HG02970 (cell line): Measurements from ENCODE around the gene CSPG4.

ENCODE experiments used
- ATAC-seq: cut with Tn5 transposase; IDR thresholded peaks from one replicate; pipeline ENCODE4 v1.9.1; 2021; ENCODE audit warnings: mild to moderate bottlenecking, moderate library complexity, moderate number of reproducible peaks; ENCODE audit not compliant: unreplicated experiment, low FRiP score

Gene CSPG4

DNA sequence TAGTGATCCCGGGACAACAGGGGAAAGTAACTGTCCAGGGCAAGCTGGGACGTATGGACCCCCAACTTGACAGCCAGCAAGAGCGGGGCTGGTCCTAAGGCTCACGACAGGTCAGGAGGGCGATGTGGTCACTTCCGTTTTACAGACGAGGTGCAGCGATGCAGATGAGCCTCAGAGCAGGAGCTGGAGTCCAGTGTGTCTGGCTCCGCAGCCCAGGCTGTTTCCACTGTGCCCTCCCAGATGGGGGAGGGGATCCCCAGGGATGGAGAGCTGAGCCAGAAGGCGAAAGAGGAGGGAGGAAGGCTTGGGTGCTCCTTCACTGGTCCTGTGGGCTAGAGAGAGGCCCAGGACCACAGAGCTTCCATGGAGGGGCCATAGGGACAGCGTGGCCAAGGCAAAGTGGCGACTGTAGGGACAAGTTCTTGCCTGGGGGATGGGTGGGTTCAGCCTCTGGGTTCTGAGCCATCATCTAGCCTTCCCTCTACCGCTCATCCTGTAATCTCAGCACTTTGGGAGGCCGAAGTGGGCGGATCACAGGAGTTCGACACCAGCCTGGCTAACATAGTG, 59.2 kb downstream of the CSPG4 start:
- ATAC-seq: no peak

DNA sequence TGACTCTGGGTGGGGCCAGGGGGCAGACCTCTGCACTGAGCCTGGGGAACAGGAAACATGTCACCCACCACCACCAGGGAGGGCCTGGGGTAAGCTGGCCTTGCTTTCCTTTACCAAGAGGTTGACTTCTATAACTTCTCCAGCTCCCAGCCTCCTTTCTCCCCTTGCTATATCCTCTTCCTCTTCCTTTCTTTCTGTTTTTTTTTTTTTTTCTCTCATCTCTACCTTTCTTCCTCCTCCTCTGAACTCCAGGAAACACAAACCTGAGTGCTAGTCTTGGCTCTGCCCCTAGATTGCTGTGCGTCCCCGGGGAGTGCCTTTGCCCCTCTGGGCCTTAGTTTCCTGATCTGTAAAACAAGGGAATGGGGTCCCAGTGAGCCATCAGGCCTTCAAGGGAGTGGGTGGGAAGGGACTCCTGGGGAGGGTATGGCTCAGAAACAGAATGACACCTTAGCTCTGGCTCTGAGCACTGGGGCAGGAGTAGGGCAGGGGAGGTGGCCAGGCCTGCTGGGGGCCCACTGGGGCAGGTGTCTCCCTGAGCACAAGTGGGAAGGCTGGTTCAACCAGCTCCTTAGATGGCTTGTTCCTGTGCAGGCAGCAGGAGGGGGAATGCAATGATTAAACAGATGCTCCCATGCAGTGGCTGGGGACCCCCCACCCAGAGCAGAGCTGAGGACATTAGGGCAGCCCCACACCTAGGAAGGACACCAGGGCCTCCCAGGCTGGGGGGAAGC, 60.7 kb downstream of the CSPG4 start:
- ATAC-seq: no peak

DNA sequence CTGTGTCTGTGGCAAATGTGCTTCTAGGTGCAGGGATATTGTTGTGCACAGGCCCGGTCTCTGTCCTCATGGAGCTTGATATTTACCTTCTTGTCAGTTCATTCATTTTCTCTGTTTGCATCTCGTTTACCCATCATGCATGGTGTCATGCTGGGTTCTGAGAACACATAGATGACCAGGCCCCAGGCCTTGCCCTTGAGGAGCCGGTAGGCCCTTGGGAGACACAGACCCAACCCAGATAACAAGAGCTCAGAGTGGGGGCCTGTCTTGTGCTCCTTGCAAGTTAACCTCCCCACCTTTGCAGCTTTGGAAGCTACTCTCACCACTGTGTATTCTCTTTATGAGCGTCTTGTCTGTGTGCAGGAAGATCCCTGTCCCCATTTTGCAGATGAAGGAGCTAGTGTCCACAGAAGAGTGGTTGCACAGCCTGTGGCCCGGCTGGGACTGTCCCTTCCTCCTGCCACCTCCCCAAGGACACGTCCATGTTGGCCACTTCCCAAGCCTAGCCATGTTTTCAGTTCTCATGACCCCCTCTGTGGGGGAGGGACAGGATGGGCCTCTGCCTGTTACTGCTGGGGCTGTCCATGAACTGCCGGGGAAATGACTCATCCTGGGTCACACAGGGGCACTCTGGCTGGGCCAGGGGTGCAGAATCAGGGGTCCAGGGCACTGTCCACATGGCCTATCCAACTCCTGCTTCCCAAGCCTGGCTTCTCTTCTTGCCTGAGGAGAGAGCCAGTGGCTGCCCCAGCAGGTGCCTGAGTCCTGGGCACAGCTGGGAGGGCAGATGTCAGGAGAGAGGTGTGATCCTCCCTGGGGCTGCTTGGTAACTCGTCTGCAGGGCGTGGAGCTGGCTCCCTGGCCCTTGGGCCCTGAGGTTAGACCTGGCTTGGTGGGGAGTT, 61.5 kb downstream of the CSPG4 start:
- no peak for ATAC-seq

GRCh38 chr15:75649848-75650247, 62.8 kb downstream of the CSPG4 start:
- ATAC-seq: no peak

- ATAC-seq: no peak
Measured at GRCh38 chr15:75649045-75649761, 63.4 kb downstream of the CSPG4 start.

- no peak for ATAC-seq
Measured at GRCh38 chr15:75648156-75649000, 64.3 kb downstream of the CSPG4 start.

DNA sequence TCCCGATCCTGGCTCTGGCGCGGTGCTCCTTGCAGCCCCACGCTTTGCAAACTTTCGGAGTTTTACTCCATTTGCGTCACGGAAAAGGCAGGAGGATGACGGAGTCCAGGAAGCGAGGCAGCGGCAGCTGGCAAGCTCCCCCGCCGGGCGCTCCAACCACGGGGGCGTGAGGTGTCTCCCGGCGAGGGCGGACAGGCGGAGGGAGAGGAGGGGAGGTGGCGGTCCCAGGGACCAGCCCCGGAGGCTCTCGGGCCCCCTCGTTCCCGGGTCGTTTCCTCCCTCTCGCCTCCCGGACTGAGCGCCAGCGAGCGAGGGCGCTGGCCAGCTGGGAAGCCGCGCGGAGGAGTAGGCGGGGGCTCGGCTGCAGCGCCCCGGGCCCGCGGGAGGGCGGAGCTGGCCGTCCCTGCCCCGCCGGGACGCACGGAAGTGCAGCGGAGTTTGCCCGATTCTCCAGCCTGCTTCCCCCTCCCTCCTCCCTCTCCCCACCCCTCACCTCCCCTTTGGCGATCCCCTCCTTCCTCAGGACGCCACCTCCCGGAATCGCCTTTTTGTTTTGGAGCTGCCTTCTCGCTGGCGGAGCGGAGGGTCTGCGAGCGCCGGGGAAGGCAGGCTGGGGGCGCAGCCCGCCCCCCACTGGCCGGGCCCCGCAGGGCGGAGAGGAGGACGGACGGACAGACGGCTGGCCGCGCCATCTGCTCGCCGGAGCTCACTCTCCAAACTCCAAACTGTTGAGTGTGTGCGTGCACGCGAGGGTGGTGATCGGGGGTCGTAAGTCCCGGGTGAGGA, 65.1 kb downstream of the CSPG4 start, which contains the start of gene SNX33:
SNX33 (plus strand) TSS at position 543 of the 786 bp plus-strand sequence. CDS start 1,191 bp downstream, outside the sequence.
- no peak for ATAC-seq

DNA sequence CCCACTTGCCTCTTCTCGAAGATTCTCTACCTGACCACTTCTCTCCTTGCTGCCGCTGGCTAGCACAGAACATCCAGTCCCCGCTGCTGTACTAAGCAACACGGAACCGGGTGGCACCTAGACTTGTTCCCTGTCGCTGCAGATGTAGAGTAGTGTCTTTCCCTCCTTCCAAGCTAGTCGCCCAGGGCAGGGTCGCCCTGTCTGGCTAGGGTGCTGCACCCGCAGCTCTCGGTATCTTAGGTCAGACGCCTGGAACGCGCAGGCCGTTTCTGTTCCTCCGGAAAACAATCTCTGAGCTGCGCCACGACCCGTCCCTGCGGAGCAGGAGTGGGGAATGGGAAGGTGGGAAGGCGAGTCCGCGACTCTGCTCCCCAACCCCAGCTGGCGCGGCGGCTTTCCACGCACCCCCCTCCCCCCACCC, 65.7 kb downstream of the CSPG4 start:
- no peak for ATAC-seq

DNA sequence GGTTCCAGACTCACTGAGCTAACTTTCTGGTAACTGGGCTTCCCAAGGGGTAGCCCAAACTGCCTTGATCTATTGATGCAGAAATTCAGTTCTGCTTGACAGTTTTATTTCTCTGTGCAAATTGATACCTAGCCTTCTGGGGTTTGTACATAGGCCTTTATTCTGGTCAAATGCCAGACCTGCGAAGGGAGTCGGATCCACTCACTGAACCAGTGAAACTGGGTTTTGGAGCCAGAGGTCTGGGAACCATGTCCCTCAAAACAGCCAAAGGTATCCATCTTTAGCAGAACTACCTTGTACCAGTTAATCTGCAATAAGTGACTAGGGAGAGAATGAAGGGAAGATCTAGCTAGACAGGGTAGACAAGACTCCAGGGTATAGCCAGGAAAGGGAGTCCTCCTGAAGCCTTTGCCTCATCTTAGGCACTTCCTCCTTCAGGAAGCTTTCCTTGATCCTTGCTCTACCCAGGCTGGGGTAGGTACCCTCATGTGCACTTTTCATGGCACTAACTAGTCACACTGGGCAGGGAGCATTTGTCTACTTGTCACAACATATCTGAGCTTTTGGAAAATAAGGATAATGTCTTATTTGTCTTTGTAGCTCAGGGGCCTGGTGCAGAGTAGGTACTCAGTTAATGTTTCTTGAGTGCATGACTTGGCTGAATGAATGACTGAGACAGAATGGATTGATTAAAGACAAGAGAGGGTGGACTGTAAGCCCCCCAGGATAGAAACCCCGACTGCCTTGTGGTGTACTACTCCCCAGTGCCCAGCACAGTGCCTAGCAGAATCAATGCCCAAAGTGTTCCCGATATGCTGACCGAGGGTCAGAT, 66.3 kb downstream of the CSPG4 start:
- ATAC-seq: no peak

GRCh38 chr15:75644376-75644775, 68.3 kb downstream of the CSPG4 start:
- ATAC-seq: no peak

DNA sequence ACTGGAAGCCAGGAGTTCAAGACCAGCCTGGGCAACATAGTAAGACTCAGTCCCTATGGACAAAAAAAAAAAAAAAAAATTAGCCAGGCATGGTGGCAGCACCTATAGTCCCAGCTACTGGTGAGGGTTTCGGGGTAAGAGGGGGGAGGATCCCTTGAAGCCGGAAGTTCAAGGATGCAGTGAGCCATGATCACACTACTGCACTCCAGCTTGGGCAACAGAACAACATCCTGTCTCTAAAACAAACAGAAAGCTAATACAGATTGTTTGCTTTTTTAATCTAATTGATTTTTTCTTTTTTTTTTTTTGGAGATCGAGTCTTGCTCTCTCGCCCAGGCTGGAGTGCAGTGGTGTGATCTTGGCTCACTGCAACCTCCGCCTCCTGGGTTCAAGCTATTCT, 71.0 kb downstream of the CSPG4 start:
- no peak for ATAC-seq

GRCh38 chr15:75641179-75641503, 71.5 kb downstream of the CSPG4 start:
- no peak for ATAC-seq

DNA sequence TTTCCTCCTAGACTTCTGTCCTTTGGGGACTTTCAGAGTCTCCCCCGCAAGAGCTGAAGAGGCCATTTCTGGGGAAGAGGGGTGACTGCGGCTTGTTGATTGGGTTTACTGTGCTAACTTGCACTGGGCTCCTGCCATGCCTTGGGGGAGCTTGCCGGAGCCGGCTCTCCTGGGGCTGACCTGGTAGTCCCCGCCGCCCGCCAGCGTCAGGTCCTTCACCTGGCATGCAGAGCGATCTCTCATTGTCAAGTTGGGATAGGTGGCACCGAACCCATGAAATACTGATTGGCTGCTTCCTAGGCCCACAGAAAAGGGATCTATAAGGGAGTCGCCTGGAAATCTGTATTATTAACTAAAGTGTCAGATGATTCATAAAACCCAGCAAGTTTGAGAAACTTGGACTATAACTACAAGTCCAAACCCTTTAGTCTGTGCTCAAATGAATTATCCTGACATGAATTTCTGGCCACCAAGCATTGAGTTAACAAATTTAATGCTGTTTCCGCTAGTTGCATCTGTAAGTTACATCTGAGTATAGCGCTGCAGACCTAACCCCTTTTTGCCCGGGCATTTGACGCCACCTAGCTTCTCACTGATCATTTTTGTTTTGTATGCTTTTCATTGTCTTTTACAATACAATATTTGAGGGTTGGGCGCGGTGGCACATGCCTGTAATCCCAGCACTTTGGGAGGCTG, 72.0 kb downstream of the CSPG4 start:
- peak; percentile 17 for ATAC-seq

DNA sequence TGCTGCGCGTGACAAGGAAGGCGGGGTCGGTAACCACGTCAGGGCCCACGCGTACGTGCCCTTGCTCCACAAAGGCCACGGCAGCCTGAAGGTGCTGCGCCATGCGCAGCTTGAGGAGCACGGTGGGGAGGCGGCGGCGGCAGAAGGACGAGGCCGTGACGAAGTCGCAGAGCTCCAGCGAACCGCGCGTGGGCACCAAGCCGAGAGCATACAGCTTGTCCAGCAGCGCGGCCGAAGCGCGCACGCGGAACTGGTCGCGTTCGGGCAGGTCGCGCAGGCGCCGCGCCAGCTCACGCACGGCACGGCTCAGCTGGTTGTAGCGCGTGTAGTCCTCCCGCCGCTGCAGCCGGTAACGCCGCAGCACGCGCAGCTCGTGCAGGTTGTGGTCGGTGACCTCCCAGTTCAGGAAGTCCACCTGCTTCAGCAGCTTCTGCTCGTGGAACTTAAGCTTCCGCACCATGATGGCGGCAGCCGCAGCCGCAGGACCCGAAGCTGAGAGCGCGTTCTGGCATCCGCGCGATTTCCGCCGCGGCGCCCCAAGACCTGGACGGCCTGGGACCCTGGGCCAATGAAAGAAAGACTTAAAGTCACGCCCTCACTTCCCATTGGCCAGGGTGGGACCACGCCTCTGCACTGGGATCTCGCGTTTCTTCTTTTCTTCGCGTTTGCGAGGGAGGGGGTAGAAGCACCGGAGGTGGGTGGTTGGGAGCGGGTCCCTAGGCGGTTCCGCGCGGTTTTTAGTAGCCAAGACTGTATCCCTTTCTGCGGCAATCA, 72.8 kb downstream of the CSPG4 start, which contains the start of gene IMP3:
IMP3 (minus strand) TSS at position 516 of the 774 bp plus-strand sequence; CDS start at position 460, 56 bp downstream.
- ATAC-seq: peak; percentile 91

- no peak for ATAC-seq
Measured at GRCh38 chr15:75639191-75639708, 73.4 kb downstream of the CSPG4 start.

GRCh38 chr15:75637245-75638009, 75.2 kb downstream of the CSPG4 start:
- no peak for ATAC-seq
